Astrocyte of the hippocampus (primary cell): ENCODE results near the gene DACT3.
"Not testable (repeated sequence)": the region's sequence is repeated elsewhere in the genome, so short reads cannot be mapped to it uniquely, and the experiment has no call there.

Experiments used
- DNase-seq: peaks from one replicate; pipeline ENCODE4 v3.0.0; 2011; ENCODE audit warnings: low read depth, low spot score

Gene DACT3

GRCh38 chr19:46634045-46634655, 26.8 kb downstream of the DACT3 start:
- DNase-seq, result peak; percentile 90

GRCh38 chr19:46633130-46633529, 27.9 kb downstream of the DACT3 start:
- no peak for DNase-seq

GRCh38 chr19:46631481-46631880, 29.5 kb downstream of the DACT3 start:
- no peak for DNase-seq

- DNase-seq, result no peak
Observed at GRCh38 chr19:46630586-46631205, 30.3 kb downstream of the DACT3 start.

- no peak for DNase-seq
Observed at GRCh38 chr19:46629546-46630025, 31.4 kb downstream of the DACT3 start.

- DNase-seq, result not testable (repeated sequence)
Observed at GRCh38 chr19:46628970-46629369, 32.0 kb downstream of the DACT3 start.

GRCh38 chr19:46626446-46626845, 34.5 kb downstream of the DACT3 start:
- DNase-seq, result no peak

GRCh38 chr19:46625731-46626130, 35.3 kb downstream of the DACT3 start:
- no peak for DNase-seq

GRCh38 chr19:46624958-46625661, 35.9 kb downstream of the DACT3 start, which contains the start of gene PTGIR:
TSS of gene PTGIR (minus strand) at chr19:46625089. CDS start at chr19:46624225, 864 bp downstream.
- DNase-seq, result no peak

- DNase-seq, result no peak
Observed at GRCh38 chr19:46623915-46624502, 37.0 kb downstream of the DACT3 start.

GRCh38 chr19:46622118-46622446, 38.9 kb downstream of the DACT3 start:
- DNase-seq, result no peak

GRCh38 chr19:46621191-46622117, 39.5 kb downstream of the DACT3 start:
- no peak for DNase-seq

- DNase-seq, result peak; percentile 54
Observed at GRCh38 chr19:46620716-46621115, 40.3 kb downstream of the DACT3 start.

- DNase-seq, result no peak
Observed at GRCh38 chr19:46620267-46620666, 40.7 kb downstream of the DACT3 start.

GRCh38 chr19:46618670-46619231, 42.2 kb downstream of the DACT3 start:
- DNase-seq, result no peak

- no peak for DNase-seq
Observed at GRCh38 chr19:46617601-46618000, 43.4 kb downstream of the DACT3 start.

GRCh38 chr19:46616631-46617322, 44.2 kb downstream of the DACT3 start:
- peak; percentile 76 for DNase-seq

GRCh38 chr19:46615966-46616365, 45.0 kb downstream of the DACT3 start:
- no peak for DNase-seq

- DNase-seq, result peak; percentile 88
Observed at GRCh38 chr19:46614114-46614722, 46.8 kb downstream of the DACT3 start.

GRCh38 chr19:46613525-46613924, 47.5 kb downstream of the DACT3 start:
- DNase-seq, result no peak
